DOHH2 (cell line): ENCODE measurements around the gene B4GALT1.

Experiments used
- EZH2phosphoT487 ChIP-seq: fragments of 200-600 bp; sonication (generic); IDR thresholded peaks from 2 replicates; pipeline ENCODE4 v1.6.1; 2017; ENCODE audit warnings: borderline replicate concordance, mild to moderate bottlenecking, antibody characterized with exemption, low read length, moderate library complexity, mixed read lengths
- TF ChIP-seq, protein P1 (sequence below): fragments of 200-600 bp; sonication (generic); IDR thresholded peaks from one replicate; pipeline ENCODE4 v1.5.1; 2014; ENCODE audit warnings: antibody characterized with exemption, mild to moderate bottlenecking, low read depth, low read length; ENCODE audit not compliant: poor library complexity, severe bottlenecking

DNA sequence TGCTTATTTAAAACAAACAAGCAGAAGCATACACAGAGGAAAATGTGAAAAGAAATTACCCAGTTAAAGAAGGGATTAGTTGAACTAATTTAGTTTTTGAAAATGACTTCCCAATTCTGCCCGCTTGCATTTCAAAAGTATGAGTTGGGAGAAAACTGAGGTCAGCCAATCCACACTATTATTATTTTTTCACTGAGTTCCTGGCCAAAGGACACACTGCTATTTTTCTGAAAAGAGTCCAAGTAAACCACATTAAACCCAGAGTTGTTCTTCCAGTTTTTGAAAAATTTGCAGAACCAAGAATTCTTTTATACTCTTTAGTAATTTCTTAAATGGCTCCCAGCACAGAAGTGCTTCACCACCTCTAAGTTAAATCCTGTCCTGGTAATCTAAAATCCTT is 98.1 kb downstream of the B4GALT1 start:
- TF ChIP-seq, protein P1, sequence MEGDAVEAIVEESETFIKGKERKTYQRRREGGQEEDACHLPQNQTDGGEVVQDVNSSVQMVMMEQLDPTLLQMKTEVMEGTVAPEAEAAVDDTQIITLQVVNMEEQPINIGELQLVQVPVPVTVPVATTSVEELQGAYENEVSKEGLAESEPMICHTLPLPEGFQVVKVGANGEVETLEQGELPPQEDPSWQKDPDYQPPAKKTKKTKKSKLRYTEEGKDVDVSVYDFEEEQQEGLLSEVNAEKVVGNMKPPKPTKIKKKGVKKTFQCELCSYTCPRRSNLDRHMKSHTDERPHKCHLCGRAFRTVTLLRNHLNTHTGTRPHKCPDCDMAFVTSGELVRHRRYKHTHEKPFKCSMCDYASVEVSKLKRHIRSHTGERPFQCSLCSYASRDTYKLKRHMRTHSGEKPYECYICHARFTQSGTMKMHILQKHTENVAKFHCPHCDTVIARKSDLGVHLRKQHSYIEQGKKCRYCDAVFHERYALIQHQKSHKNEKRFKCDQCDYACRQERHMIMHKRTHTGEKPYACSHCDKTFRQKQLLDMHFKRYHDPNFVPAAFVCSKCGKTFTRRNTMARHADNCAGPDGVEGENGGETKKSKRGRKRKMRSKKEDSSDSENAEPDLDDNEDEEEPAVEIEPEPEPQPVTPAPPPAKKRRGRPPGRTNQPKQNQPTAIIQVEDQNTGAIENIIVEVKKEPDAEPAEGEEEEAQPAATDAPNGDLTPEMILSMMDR: no peak
- TF ChIP-seq EZH2phosphoT487: no peak
